ENCODE results near the gene CST9.

The CST9 gene

DNA sequence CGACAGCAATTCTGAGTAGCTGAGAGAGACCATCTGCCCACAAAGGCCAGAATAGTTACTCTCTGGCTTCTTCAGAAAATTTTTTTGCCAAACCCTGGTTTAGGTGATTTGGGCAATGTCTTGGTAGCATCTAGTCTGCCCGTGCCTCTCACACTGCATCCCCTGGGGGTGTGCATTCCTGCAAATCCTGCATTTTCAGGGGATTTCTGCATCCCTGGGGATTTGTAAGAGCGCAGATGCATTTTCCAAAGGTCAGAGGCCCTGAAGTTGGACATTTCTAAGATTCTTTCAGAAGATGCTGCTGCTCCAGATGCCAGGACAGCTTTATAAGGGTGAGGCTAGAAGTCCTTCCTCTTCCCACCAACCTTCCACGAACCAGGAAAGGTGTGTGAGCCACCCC is 4.0 kb downstream of the CST9 start:
- Histone ChIP-seq H3K36me3 (replicated peaks in 1 of 2; ENCODE audit: control insufficient read depth in 2 of 2, insufficient read depth in 2 of 2, low read length in 2 of 2) (no peaks in the 10 kb centered on the region), H3K4ac (ENCODE audit: low read length) (no peak overlapping the region), H2BK12ac (ENCODE audit: low read length) (no peak overlapping the region), H4K8ac (ENCODE audit: low read depth, low read length) (no peak overlapping the region), H3K4me2 (ENCODE audit: insufficient read depth, low read length, poor library complexity, severe bottlenecking) (no peak overlapping the region), H2BK5ac (ENCODE audit: low read length) (no peak overlapping the region), H3K4me3 (ENCODE audit: low read length in 2 of 2) (no peak overlapping the region), H3K79me1 (ENCODE audit: low read depth, low read length) (no peaks in the 10 kb centered on the region), H3K18ac (ENCODE audit: low read length) (no peak overlapping the region), H3K14ac (ENCODE audit: low read length) (no peak overlapping the region), H4K91ac (ENCODE audit: low read depth, low read length, poor library complexity) (no peak overlapping the region), H3K4me1 (ENCODE audit: control insufficient read depth in 2 of 2, insufficient read depth in 1 of 2, low read depth in 1 of 2, low read length in 2 of 2) (peaks cover 0 to 1% of the 10 kb centered on the region in 2 donors), H2BK15ac (ENCODE audit: low read length) (no peak overlapping the region), H3K9me3 (replicated peaks in 1 of 2; ENCODE audit: control insufficient read depth in 2 of 2, insufficient read depth in 1 of 2, low read depth in 1 of 2, low read length in 2 of 2) (no peaks in the 10 kb centered on the region), H3K27ac (replicated peaks; ENCODE audit: low read length) (no peak overlapping the region), H3K23ac (ENCODE audit: low read depth, low read length, poor library complexity) (no peak overlapping the region), H2AK5ac (ENCODE audit: low read depth, low read length) (no peak overlapping the region), H2AFZ (ENCODE audit: low read length) (no peak overlapping the region), H2BK120ac (ENCODE audit: low read depth, low read length) (no peak overlapping the region), H3K27me3 (ENCODE audit: control insufficient read depth in 3 of 3, insufficient read depth in 3 of 3, low read depth in 1 of 3, low read length in 3 of 3) (peaks cover 0 to 35% (median 0%) of the 10 kb centered on the region in 3 experiments), H3K9ac (ENCODE audit: low read depth, low read length, poor library complexity) (no peak overlapping the region)
- no CpG with 5 or more reads among the region's 4 CpGs for WGBS, 2 donors (ENCODE audit: extremely low coverage in 2 of 2, insufficient read length in 2 of 2, insufficient replicate concordance in 1 of 2)
- no peak for DNase-seq (ENCODE audit: low spot score)

DNA sequence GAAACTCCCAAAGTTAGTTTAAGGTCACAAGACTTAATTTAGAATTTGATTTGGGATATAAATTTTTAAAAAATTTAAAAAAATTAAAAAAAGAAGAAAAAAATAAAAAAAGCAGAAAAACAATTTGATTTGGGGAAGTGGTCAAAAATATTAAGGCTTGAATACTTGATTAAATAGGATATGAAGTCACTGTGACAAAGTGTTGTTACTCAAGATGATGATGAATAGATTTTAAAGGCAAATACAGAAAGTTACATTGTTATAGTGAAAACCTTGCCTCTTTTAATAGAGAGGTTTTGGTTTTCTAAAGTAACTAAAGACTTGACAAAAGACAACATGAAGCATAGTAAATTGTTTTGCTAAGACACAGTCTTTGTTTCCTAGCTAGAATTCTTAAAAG is 7.2 kb downstream of the CST9 start:
- H3K14ac ChIP-seq (ENCODE audit: low read length), result no peak overlapping the region
- H3K9ac ChIP-seq (ENCODE audit: low read depth, low read length, poor library complexity), result no peak overlapping the region
- H2AFZ ChIP-seq (ENCODE audit: low read length), result no peak overlapping the region
- H3K4me2 ChIP-seq (ENCODE audit: insufficient read depth, low read length, poor library complexity, severe bottlenecking), result no peak overlapping the region
- no peak overlapping the region for H4K91ac ChIP-seq (ENCODE audit: low read depth, low read length, poor library complexity)
- no peak overlapping the region for H2AK5ac ChIP-seq (ENCODE audit: low read depth, low read length)
- no peak overlapping the region for H2BK5ac ChIP-seq (ENCODE audit: low read length)
- no peak overlapping the region for H2BK120ac ChIP-seq (ENCODE audit: low read depth, low read length)
- no peak overlapping the region for H4K8ac ChIP-seq (ENCODE audit: low read depth, low read length)
- H3K79me1 ChIP-seq (ENCODE audit: low read depth, low read length), result no peaks in the 10 kb centered on the region
- H3K36me3 ChIP-seq (replicated peaks in 1 of 2; ENCODE audit: control insufficient read depth in 2 of 2, insufficient read depth in 2 of 2, low read length in 2 of 2), result no peaks in the 10 kb centered on the region
- no peak overlapping the region for H2BK15ac ChIP-seq (ENCODE audit: low read length)
- no peak overlapping the region for H3K27ac ChIP-seq (replicated peaks; ENCODE audit: low read length)
- peaks cover 0 to 28% (median 0%) of the 10 kb centered on the region in 3 experiments for H3K27me3 ChIP-seq (ENCODE audit: control insufficient read depth in 3 of 3, insufficient read depth in 3 of 3, low read depth in 1 of 3, low read length in 3 of 3)
- no peak for DNase-seq (ENCODE audit: low spot score)
- no peaks in the 10 kb centered on the region for H3K4me1 ChIP-seq (ENCODE audit: control insufficient read depth in 2 of 2, insufficient read depth in 1 of 2, low read depth in 1 of 2, low read length in 2 of 2)
- no peak overlapping the region for H3K4ac ChIP-seq (ENCODE audit: low read length)
- no peak overlapping the region for H2BK12ac ChIP-seq (ENCODE audit: low read length)
- no peak overlapping the region for H3K18ac ChIP-seq (ENCODE audit: low read length)
- H3K4me3 ChIP-seq (ENCODE audit: low read length in 2 of 2), result no peak overlapping the region
- H3K9me3 ChIP-seq (replicated peaks in 1 of 2; ENCODE audit: control insufficient read depth in 2 of 2, insufficient read depth in 1 of 2, low read depth in 1 of 2, low read length in 2 of 2), result no peaks in the 10 kb centered on the region
- H3K23ac ChIP-seq (ENCODE audit: low read depth, low read length, poor library complexity), result no peak overlapping the region

DNA sequence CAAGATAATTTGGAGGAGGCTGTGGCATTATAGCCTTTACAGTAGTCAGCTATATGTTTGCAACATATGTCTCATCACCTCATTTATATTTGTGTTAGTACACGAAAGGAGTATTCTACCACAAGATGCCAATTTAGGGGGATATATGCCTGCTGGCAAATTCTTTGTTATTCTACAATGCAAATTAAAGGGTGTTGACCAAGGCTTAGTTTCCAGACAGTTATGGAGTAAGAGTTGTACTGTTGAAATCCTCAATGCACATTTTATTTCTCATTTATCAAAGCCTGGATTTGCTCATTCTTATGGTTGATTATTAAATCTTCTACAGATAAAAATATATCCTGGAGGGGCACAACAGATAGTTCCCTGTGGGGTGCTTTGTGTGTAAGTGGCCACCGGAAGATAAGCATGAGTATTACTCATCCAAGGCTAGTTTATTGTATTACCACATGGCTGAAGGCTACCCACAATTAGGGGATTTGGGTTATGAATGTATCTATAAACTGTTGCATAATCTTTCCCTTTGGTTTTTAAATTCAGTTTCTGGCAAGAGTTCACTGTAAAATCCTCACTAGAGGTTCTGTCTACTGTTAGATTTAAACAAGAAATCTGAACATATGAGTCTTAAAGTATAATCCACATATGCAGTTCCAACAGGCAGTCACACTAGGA is 9.0 kb downstream of the CST9 start:
- Histone ChIP-seq H3K4me1 (ENCODE audit: control insufficient read depth in 2 of 2, insufficient read depth in 1 of 2, low read depth in 1 of 2, low read length in 2 of 2) (no peaks in the 10 kb centered on the region), H4K8ac (ENCODE audit: low read depth, low read length) (no peak overlapping the region), H3K36me3 (replicated peaks in 1 of 2; ENCODE audit: control insufficient read depth in 2 of 2, insufficient read depth in 2 of 2, low read length in 2 of 2) (no peaks in the 10 kb centered on the region), H2BK12ac (ENCODE audit: low read length) (no peak overlapping the region), H4K91ac (ENCODE audit: low read depth, low read length, poor library complexity) (no peak overlapping the region), H3K79me1 (ENCODE audit: low read depth, low read length) (no peaks in the 10 kb centered on the region), H3K4me2 (ENCODE audit: insufficient read depth, low read length, poor library complexity, severe bottlenecking) (no peak overlapping the region), H3K9me3 (replicated peaks in 1 of 2; ENCODE audit: control insufficient read depth in 2 of 2, insufficient read depth in 1 of 2, low read depth in 1 of 2, low read length in 2 of 2) (no peaks in the 10 kb centered on the region), H2AK5ac (ENCODE audit: low read depth, low read length) (no peak overlapping the region), H2BK120ac (ENCODE audit: low read depth, low read length) (no peak overlapping the region), H2AFZ (ENCODE audit: low read length) (no peak overlapping the region), H3K23ac (ENCODE audit: low read depth, low read length, poor library complexity) (no peak overlapping the region), H3K14ac (ENCODE audit: low read length) (no peak overlapping the region), H2BK15ac (ENCODE audit: low read length) (no peak overlapping the region), H3K9ac (ENCODE audit: low read depth, low read length, poor library complexity) (no peak overlapping the region), H3K4ac (ENCODE audit: low read length) (no peak overlapping the region), H3K4me3 (ENCODE audit: low read length in 2 of 2) (no peak overlapping the region), H3K18ac (ENCODE audit: low read length) (no peak overlapping the region), H3K27ac (replicated peaks; ENCODE audit: low read length) (no peak overlapping the region), H2BK5ac (ENCODE audit: low read length) (no peak overlapping the region), H3K27me3 (ENCODE audit: control insufficient read depth in 3 of 3, insufficient read depth in 3 of 3, low read depth in 1 of 3, low read length in 3 of 3) (peaks cover 0 to 16% (median 0%) of the 10 kb centered on the region in 3 experiments)
- WGBS, 2 donors (ENCODE audit: extremely low coverage in 2 of 2, insufficient read length in 2 of 2, insufficient replicate concordance in 1 of 2), result no CpG with 5 or more reads among the region's 2 CpGs
- DNase-seq (ENCODE audit: low spot score), result no peak

DNA sequence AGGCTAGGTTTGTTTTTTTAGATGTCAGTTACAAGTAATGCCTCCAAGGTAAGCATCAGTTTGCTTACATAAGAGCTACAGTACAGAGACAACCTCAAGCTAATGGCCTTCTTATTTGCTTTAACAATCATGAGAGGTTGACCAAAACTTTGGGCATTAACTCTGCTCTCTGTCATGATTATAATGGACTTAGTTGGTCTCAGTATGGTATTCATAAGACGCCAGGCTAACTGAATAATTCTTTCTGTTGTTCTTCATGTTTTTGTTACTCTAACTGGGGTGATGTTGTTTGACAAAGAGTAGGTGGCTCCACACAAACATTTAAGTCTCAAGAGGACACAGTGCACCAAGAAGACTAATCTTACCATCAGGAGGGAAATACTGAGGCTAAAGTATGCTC is 9.8 kb downstream of the CST9 start:
- Histone ChIP-seq H3K9ac (ENCODE audit: low read depth, low read length, poor library complexity) (no peak overlapping the region), H3K18ac (ENCODE audit: low read length) (no peak overlapping the region), H4K91ac (ENCODE audit: low read depth, low read length, poor library complexity) (no peak overlapping the region), H2AK5ac (ENCODE audit: low read depth, low read length) (no peak overlapping the region), H3K14ac (ENCODE audit: low read length) (no peak overlapping the region), H3K4ac (ENCODE audit: low read length) (no peak overlapping the region), H3K27ac (replicated peaks; ENCODE audit: low read length) (no peak overlapping the region), H3K9me3 (replicated peaks in 1 of 2; ENCODE audit: control insufficient read depth in 2 of 2, insufficient read depth in 1 of 2, low read depth in 1 of 2, low read length in 2 of 2) (no peaks in the 10 kb centered on the region), H3K36me3 (replicated peaks in 1 of 2; ENCODE audit: control insufficient read depth in 2 of 2, insufficient read depth in 2 of 2, low read length in 2 of 2) (no peaks in the 10 kb centered on the region), H3K4me1 (ENCODE audit: control insufficient read depth in 2 of 2, insufficient read depth in 1 of 2, low read depth in 1 of 2, low read length in 2 of 2) (no peaks in the 10 kb centered on the region), H2BK120ac (ENCODE audit: low read depth, low read length) (no peak overlapping the region), H4K8ac (ENCODE audit: low read depth, low read length) (no peak overlapping the region), H3K79me1 (ENCODE audit: low read depth, low read length) (no peaks in the 10 kb centered on the region), H3K27me3 (ENCODE audit: control insufficient read depth in 3 of 3, insufficient read depth in 3 of 3, low read depth in 1 of 3, low read length in 3 of 3) (peaks cover 0 to 11% (median 0%) of the 10 kb centered on the region in 3 experiments), H2BK15ac (ENCODE audit: low read length) (no peak overlapping the region), H2BK5ac (ENCODE audit: low read length) (no peak overlapping the region), H3K23ac (ENCODE audit: low read depth, low read length, poor library complexity) (no peak overlapping the region), H3K4me3 (ENCODE audit: low read length in 2 of 2) (no peak overlapping the region), H2AFZ (ENCODE audit: low read length) (no peak overlapping the region), H3K4me2 (ENCODE audit: insufficient read depth, low read length, poor library complexity, severe bottlenecking) (no peak overlapping the region), H2BK12ac (ENCODE audit: low read length) (no peak overlapping the region)
- WGBS, 2 donors (ENCODE audit: extremely low coverage in 2 of 2, insufficient read length in 2 of 2, insufficient replicate concordance in 1 of 2), result no CpG with 5 or more reads among the region's 1 CpG
- DNase-seq (ENCODE audit: low spot score), result no peak

Data from neuronal stem cell (in vitro differentiated cells).